ENCODE results near the gene CYP24A1.
A peak's percentile ranks its signal among the peaks of the same experiment; 100 is the strongest.

GRCh38 chr20:54207743-54208547, 34.2 kb upstream of the CYP24A1 start, which contains the start of gene PFDN4:
- no peak; the same call in 1 of the 2 replicates for TF ChIP-seq POLR2AphosphoS5 (IDR thresholded peaks at IDR 0.05; ENCODE audit: low read depth, low read length)
- peak; percentile 73; the same call in 1 of the 2 replicates for TF ChIP-seq TAF1 (IDR thresholded peaks at IDR 0.05; ENCODE audit: borderline replicate concordance, insufficient read depth, low read length)
- TF ChIP-seq, protein P1, sequence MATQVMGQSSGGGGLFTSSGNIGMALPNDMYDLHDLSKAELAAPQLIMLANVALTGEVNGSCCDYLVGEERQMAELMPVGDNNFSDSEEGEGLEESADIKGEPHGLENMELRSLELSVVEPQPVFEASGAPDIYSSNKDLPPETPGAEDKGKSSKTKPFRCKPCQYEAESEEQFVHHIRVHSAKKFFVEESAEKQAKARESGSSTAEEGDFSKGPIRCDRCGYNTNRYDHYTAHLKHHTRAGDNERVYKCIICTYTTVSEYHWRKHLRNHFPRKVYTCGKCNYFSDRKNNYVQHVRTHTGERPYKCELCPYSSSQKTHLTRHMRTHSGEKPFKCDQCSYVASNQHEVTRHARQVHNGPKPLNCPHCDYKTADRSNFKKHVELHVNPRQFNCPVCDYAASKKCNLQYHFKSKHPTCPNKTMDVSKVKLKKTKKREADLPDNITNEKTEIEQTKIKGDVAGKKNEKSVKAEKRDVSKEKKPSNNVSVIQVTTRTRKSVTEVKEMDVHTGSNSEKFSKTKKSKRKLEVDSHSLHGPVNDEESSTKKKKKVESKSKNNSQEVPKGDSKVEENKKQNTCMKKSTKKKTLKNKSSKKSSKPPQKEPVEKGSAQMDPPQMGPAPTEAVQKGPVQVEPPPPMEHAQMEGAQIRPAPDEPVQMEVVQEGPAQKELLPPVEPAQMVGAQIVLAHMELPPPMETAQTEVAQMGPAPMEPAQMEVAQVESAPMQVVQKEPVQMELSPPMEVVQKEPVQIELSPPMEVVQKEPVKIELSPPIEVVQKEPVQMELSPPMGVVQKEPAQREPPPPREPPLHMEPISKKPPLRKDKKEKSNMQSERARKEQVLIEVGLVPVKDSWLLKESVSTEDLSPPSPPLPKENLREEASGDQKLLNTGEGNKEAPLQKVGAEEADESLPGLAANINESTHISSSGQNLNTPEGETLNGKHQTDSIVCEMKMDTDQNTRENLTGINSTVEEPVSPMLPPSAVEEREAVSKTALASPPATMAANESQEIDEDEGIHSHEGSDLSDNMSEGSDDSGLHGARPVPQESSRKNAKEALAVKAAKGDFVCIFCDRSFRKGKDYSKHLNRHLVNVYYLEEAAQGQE (IDR thresholded peaks at IDR 0.05; ENCODE audit: insufficient read depth in 1 of 2, low read depth in 2 of 2, low read length in 2 of 2) = no peak
- TF ChIP-seq FOXP2 (optimal IDR thresholded peaks at IDR 0.05; ENCODE audit: borderline replicate concordance, extremely low read depth, extremely low read length, insufficient read depth) = peak; percentile 91

Data from PFSK-1 (cell line).